ENCODE measurements around the gene PGP. TPM values are rescaled to one million over a fixed set of nuclear protein-coding genes. Genes with fewer than 3 reads are reported as not detected.
A peak's percentile ranks its signal among the peaks of the same experiment; 100 is the strongest.

The PGP gene
- total and polyA plus RNA-seq, 2 experiments from 2014 or later, result 43.2 to 57.9 TPM

GRCh38 chr16:2207872-2208271 is 6.8 kb downstream of the PGP start:
- Histone ChIP-seq H3K27ac (no peak overlapping the region), H3K9me3 (ENCODE audit: low read depth) (no peaks in the 10 kb centered on the region), H3K4me3 (no peak overlapping the region), H3K4me1 (ENCODE audit: low read depth) (peaks cover 19% of the 10 kb centered on the region), H3K36me3 (peaks cover 5% of the 10 kb centered on the region), H3K27me3 (no peaks in the 10 kb centered on the region)
- DNase-seq (ENCODE audit: low read depth in 1 of 2, low spot score in 1 of 2), result no peak
- no peak for TF ChIP-seq CTCF (IDR thresholded peaks at IDR 0.05; ENCODE audit: low read depth, low read length)

DNA sequence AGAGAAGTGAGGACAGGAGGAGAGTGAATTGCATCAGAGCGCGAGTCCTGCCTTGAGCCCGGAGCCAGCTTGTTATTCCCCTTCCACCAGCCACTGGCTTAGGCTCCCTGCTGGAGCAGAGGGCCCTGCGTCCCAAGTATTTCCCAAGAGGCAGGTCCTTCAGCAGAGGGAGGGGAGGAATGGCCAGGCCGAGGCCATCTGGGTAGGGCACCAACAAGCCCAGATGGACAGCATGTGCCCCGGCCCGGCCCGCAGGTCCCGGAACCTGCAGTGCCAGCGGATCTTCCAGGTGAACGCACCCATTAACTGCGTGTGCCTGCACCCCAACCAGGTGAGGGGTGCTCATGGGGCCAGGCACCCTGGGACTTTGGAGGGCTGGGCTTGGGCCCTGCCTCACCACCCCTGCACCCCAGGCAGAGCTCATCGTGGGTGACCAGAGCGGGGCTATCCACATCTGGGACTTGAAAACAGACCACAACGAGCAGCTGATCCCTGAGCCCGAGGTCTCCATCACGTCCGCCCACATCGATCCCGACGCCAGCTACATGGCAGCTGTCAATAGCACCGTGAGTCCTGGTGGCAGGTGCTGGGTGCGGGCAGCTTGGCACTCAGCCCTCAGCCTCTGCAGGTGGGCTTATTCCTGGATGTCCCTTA is 7.7 kb downstream of the PGP start:
- Histone ChIP-seq H3K27me3 (no peaks in the 10 kb centered on the region), H3K27ac (no peak overlapping the region), H3K9me3 (ENCODE audit: low read depth) (no peaks in the 10 kb centered on the region), H3K4me3 (no peak overlapping the region), H3K36me3 (peaks cover 5% of the 10 kb centered on the region), H3K4me1 (ENCODE audit: low read depth) (peaks cover 19% of the 10 kb centered on the region)
- TF ChIP-seq CTCF (IDR thresholded peaks at IDR 0.05; ENCODE audit: low read depth, low read length), result no peak
- peak in 1 of 2 donors; percentile 27 for DNase-seq (ENCODE audit: low read depth in 1 of 2, low spot score in 1 of 2)

DNA sequence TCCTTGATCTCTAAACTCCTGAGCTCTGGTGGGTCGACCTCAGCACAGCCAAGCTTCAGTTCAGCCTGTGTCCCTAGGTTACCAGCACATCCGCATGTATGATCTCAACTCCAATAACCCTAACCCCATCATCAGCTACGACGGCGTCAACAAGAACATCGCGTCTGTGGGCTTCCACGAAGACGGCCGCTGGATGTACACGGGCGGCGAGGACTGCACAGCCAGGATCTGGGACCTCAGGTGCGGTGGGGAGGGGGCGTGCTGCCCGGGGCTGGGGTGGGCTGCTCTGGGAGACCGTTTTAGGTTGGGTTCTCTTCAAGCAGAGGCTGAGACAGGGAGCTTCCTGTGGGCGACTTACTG is 8.2 kb downstream of the PGP start:
- Histone ChIP-seq H3K27ac (no peak overlapping the region), H3K36me3 (peaks cover 5% of the 10 kb centered on the region), H3K4me1 (ENCODE audit: low read depth) (peaks cover 19% of the 10 kb centered on the region), H3K4me3 (peak overlapping the region; percentile 75), H3K27me3 (no peaks in the 10 kb centered on the region), H3K9me3 (ENCODE audit: low read depth) (no peaks in the 10 kb centered on the region)
- no peak for DNase-seq (ENCODE audit: low read depth in 1 of 2, low spot score in 1 of 2)
- TF ChIP-seq CTCF (IDR thresholded peaks at IDR 0.05; ENCODE audit: low read depth, low read length), result no peak

DNA sequence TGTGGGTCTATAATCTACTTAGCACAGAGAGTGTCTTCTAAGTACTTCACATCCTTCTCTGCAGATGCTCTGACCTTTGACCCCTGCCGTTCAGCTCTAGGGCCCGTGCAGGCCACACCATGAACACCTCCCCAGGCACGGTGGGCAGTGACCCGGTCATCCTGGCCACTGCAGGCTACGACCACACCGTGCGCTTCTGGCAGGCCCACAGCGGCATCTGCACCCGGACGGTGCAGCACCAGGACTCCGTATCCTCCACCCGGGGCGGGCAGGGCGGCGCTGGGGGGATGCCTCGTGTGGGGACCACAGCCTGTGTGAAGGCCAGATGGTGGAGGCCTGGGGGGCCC is 8.7 kb downstream of the PGP start:
- H3K36me3 ChIP-seq, result peaks cover 5% of the 10 kb centered on the region
- no peaks in the 10 kb centered on the region for H3K9me3 ChIP-seq (ENCODE audit: low read depth)
- DNase-seq (ENCODE audit: low read depth in 1 of 2, low spot score in 1 of 2), result no peak
- peak overlapping the region; percentile 75 for H3K4me3 ChIP-seq
- H3K27me3 ChIP-seq, result no peaks in the 10 kb centered on the region
- peaks cover 17% of the 10 kb centered on the region for H3K4me1 ChIP-seq (ENCODE audit: low read depth)
- H3K27ac ChIP-seq, result peak overlapping the region; percentile 6
- no peak for TF ChIP-seq CTCF (IDR thresholded peaks at IDR 0.05; ENCODE audit: low read depth, low read length)

DNA sequence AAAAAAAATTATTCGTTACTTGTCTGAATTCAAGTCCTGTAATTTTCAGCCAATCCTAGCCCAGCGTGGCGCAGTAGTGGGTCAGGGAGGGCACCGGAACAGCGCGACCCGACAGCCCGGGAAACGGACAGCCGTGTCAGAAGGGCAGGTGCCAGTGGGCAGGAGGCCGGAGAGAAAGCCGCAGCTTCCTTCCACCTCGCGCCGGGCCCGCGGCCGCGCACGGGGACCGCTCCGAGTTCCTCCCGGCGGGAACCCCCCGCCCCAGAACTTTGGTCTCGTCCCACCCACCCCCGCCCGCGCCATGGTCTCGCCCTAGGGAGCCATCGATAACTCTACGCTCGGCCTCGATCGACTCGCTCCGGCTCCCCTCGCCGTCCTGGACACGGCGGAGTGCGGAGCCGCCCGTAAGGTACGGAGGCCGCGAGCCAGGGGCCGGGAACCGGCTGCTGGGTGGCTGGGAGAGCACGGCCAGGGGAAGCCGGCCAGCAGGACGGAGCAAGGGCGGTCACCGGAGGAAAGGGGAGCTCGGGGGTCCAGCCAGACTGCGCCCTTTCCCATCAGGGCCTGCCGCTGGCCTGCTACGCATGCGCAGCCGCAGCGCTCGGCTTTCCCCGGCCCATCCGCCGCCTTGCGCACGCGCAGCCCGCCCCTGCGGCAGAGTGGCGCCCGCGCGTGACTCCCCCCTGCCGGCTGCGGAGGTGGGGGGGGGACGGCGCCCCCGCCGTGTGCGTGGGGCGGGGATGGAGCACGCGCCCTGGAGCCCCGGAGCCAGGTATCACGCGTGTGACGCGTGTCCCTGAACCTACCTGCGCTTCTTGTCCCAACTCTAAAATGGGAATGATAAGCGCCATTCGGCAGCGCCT is 9.3 kb downstream of the PGP start, which contains the start of gene MLST8:
Gene MLST8 (plus strand): TSS at position 351 of the 863 bp plus-strand sequence. CDS start 632 bp downstream, outside the sequence.
- peak; percentile 29 for TF ChIP-seq CTCF (IDR thresholded peaks at IDR 0.05; ENCODE audit: low read depth, low read length)
- peak; percentile 91 to 92 for DNase-seq (ENCODE audit: low read depth in 1 of 2, low spot score in 1 of 2)
- no peaks in the 10 kb centered on the region for H3K9me3 ChIP-seq (ENCODE audit: low read depth)

More for the DNA sequence above, 9.3 kb downstream of the PGP start, which contains the start of gene MLST8:
- H3K27ac ChIP-seq, result peak within 1 kb of the TSS; percentile 96
- H3K27me3 ChIP-seq, result peaks cover under 1% of the 10 kb centered on the region
- peaks cover 5% of the 10 kb centered on the region for H3K36me3 ChIP-seq
- peaks cover 11% of the 10 kb centered on the region for H3K4me1 ChIP-seq (ENCODE audit: low read depth)
- peak within 1 kb of the TSS; percentile 75 for H3K4me3 ChIP-seq

All from cardiac muscle cell (in vitro differentiated cells and primary cell).